ENCODE results near the gene RFX3.

DNA sequence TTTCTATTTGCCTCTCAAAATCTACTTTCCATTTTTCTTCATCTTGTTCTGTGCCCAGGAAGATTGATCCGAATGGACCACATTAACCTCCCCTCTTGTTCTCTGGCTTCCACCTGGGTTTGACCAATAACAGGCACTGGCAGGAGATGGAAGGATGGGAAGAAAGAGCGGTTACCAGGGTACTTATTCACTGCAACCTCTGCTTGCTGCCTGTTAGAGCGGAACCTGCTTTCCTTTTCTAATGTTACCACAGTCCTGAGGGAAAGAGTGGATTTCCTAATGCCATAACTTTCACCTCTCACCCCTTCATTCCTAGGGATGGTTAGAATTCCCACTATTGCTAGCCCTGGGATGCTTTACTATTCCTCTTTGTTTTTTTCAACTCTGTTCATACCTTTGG is 262.1 kb downstream of the RFX3 start:
- TF ChIP-seq, protein P1, sequence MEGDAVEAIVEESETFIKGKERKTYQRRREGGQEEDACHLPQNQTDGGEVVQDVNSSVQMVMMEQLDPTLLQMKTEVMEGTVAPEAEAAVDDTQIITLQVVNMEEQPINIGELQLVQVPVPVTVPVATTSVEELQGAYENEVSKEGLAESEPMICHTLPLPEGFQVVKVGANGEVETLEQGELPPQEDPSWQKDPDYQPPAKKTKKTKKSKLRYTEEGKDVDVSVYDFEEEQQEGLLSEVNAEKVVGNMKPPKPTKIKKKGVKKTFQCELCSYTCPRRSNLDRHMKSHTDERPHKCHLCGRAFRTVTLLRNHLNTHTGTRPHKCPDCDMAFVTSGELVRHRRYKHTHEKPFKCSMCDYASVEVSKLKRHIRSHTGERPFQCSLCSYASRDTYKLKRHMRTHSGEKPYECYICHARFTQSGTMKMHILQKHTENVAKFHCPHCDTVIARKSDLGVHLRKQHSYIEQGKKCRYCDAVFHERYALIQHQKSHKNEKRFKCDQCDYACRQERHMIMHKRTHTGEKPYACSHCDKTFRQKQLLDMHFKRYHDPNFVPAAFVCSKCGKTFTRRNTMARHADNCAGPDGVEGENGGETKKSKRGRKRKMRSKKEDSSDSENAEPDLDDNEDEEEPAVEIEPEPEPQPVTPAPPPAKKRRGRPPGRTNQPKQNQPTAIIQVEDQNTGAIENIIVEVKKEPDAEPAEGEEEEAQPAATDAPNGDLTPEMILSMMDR (conservative IDR thresholded peaks at IDR 0.05) = no peak
- no peak for TF ChIP-seq ZFX (IDR thresholded peaks at IDR 0.05)

Measured in C4-2B (cell line).